ENCODE results near the gene LCN9.

Gene LCN9

DNA sequence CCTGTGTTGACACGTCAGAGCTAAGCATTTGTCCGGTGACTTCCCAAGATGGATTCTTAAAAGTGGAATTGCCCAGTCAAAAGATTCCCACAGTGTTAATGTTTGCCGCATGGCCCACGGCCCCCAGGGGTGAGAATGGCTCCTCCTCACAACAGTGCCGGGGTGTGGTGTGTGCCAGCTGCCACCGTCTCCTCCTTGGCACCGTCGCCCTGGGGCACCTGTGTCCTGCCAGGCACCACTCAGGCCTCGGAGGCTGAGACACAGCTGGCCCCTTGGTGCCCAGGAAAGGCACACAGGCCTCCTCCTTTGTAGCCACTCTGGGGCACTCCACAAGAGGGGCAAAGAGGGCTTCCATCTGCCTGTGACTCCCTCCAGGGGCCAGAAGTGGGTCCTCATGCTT is 43.2 kb downstream of the LCN9 start:
- DNase-seq (ENCODE audit: low spot score) = no peak
- in situ Hi-C loops (cut with MboI; ENCODE audit: low pct_unique_long_range_greater_than_20kb, low sequenced_read_pairs, unreplicated experiment) = no loop called here
- TF ChIP-seq, protein P1, sequence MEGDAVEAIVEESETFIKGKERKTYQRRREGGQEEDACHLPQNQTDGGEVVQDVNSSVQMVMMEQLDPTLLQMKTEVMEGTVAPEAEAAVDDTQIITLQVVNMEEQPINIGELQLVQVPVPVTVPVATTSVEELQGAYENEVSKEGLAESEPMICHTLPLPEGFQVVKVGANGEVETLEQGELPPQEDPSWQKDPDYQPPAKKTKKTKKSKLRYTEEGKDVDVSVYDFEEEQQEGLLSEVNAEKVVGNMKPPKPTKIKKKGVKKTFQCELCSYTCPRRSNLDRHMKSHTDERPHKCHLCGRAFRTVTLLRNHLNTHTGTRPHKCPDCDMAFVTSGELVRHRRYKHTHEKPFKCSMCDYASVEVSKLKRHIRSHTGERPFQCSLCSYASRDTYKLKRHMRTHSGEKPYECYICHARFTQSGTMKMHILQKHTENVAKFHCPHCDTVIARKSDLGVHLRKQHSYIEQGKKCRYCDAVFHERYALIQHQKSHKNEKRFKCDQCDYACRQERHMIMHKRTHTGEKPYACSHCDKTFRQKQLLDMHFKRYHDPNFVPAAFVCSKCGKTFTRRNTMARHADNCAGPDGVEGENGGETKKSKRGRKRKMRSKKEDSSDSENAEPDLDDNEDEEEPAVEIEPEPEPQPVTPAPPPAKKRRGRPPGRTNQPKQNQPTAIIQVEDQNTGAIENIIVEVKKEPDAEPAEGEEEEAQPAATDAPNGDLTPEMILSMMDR (IDR thresholded peaks at IDR 0.05; ENCODE audit: extremely low read depth, insufficient read depth, missing control alignments) = no peak

DNA sequence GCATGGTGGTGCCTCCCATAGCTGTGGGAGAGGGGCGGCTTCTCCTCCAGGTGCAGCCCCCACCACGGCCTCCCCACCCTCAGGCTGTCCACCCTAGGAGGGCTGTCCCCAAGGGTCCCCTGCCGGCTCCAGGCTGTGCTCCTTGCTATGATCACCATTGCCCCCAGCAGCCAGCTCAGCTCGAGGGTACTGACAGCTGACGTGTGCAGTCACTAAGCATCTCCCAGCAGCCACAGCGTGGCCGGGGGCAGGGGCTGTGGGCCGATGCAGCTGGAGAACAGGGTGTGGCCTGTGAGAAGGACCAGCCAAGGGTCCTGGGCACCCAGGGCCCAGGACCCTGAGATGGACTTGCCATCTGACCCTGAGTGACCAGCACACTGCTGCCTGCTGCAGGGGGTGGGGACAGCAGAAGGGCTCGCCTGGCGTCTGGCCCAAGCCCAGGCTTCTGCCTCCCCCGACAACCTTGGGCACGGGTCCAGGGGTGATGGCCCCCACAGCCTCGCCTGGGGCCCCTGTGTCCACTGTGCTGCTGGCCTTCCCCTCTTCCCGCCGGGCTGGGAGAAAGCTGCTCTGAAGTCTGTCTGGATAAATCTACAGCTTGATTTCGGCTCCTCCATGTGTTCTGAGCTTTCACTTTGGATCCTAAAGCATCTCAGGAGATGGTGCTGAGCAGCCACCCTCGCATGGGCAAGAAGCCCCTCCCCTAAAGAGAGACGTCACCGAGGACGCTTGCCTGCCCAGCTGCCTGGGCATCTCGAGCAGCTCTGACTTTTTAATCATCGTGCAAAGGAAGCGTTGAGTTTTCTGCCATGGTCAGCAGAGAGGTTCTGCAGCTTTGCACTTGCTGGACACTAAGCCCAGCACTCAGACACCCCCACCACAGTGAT is 44.4 kb downstream of the LCN9 start:
- TF ChIP-seq, protein P1 (IDR thresholded peaks at IDR 0.05; ENCODE audit: extremely low read depth, insufficient read depth, missing control alignments) = no peak
- no peak for DNase-seq (ENCODE audit: low spot score)
- in situ Hi-C loops (cut with MboI; ENCODE audit: low pct_unique_long_range_greater_than_20kb, low sequenced_read_pairs, unreplicated experiment) = no loop called here

- in situ Hi-C loops (cut with MboI; ENCODE audit: low pct_unique_long_range_greater_than_20kb, low sequenced_read_pairs, unreplicated experiment) = no loop called here
- TF ChIP-seq, protein P1 (IDR thresholded peaks at IDR 0.05; ENCODE audit: extremely low read depth, insufficient read depth, missing control alignments) = no peak
- DNase-seq (ENCODE audit: low spot score) = no peak
Observed at GRCh38 chr9:135708164-135708563, 45.1 kb downstream of the LCN9 start.

- TF ChIP-seq, protein P1 (IDR thresholded peaks at IDR 0.05; ENCODE audit: extremely low read depth, insufficient read depth, missing control alignments) = no peak
- in situ Hi-C loops (cut with MboI; ENCODE audit: low pct_unique_long_range_greater_than_20kb, low sequenced_read_pairs, unreplicated experiment) = no loop called here
- no peak for DNase-seq (ENCODE audit: low spot score)
Observed at GRCh38 chr9:135711391-135711790, 48.3 kb downstream of the LCN9 start.

DNA sequence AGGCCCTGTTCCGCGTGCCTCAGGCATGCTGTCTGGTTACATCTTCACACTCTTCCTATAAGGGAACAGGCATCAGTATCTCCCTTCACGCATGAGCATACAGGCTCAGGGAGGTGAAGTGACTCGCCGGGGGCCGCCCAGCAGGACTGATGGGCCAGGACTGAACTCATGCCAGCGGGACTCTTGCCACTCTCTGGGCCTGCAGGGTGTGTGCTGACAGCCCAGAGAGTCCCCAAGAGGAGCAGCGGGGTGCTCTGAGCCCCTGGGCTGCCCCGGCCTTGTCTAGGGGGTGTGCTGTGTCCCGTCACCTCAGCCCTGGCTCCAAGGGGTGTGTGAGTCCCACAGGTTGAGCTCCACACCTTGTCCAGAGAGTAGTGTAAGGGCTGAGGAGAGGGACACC is 48.8 kb downstream of the LCN9 start:
- in situ Hi-C loops (cut with MboI; ENCODE audit: low pct_unique_long_range_greater_than_20kb, low sequenced_read_pairs, unreplicated experiment) = no loop called here
- no peak for DNase-seq (ENCODE audit: low spot score)
- TF ChIP-seq, protein P1 (IDR thresholded peaks at IDR 0.05; ENCODE audit: extremely low read depth, insufficient read depth, missing control alignments) = no peak

DNA sequence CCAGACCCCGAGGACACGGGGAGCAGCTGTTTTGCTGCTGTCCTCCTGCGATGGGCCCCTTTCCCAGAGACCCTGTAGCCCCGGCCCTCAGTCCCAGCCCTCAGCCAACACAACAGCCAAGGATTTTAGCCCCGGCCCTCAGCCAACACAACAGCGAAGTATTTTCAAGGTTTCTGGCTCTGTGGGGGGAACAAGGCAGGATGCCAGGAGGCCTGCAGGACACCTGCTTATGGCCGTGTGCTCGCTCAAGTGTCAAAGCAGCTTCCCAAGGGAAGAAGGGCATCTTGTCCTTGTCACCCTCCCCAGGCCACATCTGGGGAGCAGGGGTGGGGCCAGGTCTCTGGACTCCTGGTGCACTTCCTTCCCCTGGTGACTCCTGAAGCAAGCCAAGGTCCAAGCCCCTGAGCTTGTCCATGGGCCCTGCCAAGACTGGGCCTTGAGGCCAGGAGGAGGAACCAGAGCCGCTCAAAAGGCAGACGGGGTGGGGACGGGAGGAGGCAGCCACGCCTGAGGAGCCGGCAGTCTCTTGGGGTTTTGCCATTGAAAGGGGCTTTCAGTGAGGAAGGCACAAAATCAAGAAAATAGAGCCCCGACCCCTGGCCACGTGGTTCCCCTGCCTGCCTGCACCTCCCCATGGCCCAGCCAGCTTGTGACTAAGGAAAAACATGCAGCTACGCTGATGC is 49.6 kb downstream of the LCN9 start:
- DNase-seq (ENCODE audit: low spot score) = no peak
- TF ChIP-seq, protein P1 (IDR thresholded peaks at IDR 0.05; ENCODE audit: extremely low read depth, insufficient read depth, missing control alignments) = no peak
- in situ Hi-C loops (cut with MboI; ENCODE audit: low pct_unique_long_range_greater_than_20kb, low sequenced_read_pairs, unreplicated experiment) = no loop called here

All from GM13977 (cell line).